ENCODE data around the gene FCGR2B.
"Not testable (repeated sequence)": the region's sequence is repeated elsewhere in the genome, so short reads cannot be mapped to it uniquely, and the experiment has no call there.

DNA sequence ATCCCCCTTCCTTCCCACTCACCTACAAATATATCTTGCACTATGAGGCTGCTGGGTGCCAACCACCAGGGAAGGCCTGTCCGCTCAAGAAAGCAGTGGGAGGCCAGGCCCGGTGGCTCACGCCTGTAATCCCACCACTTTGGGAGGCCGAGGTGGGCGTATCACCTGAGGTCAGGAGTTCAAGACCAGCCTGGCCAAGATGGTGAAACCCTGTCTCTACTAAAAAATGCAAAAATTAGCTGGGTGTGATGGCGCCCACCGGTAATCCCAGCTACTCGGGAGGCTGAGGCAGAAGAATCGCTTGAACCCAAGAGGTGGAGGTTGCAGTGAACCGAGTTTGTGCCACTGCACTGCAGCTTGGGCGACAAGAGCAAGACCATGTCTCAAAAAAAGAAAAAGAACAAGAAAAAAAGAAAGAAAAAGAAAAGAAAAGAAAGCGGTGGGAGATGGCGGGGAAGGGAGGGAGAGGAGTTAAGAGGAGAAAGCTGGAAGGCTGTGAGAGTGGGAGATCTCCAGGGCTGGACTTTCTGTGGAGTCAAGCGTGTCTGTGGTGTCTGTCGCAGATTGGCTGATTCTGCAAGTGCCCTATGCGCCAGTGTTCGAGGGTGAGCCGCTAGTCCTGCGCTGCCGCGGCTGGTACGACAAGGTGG, 62.4 kb downstream of the FCGR2B start:
- TF ChIP-seq CTCF, POLR2A (IDR thresholded peaks at IDR 0.05): not testable (repeated sequence)
